ENCODE measurements around the gene SGPP2. TPM values are rescaled to one million over a fixed set of nuclear protein-coding genes. Genes with fewer than 3 reads are reported as not detected.

The SGPP2 gene
- total RNA-seq, 1 donor from 2014 or later: 9.7 TPM

GRCh38 chr2:222606306-222606705, 182.0 kb downstream of the SGPP2 start:
- TF ChIP-seq CTCF (conservative IDR thresholded peaks at IDR 0.05; ENCODE audit: low read depth, low read length): no peak
- H3K4me3 ChIP-seq (ENCODE audit: low read depth, low read length): no peak overlapping the region
- no peak for DNase-seq (ENCODE audit: low read depth)

GRCh38 chr2:222608081-222608480, 183.7 kb downstream of the SGPP2 start:
- H3K4me3 ChIP-seq (ENCODE audit: low read depth, low read length): no peak overlapping the region
- no peak for DNase-seq (ENCODE audit: low read depth)
- no peak for TF ChIP-seq CTCF (conservative IDR thresholded peaks at IDR 0.05; ENCODE audit: low read depth, low read length)

- no peak for TF ChIP-seq CTCF (conservative IDR thresholded peaks at IDR 0.05; ENCODE audit: low read depth, low read length)
- H3K4me3 ChIP-seq (ENCODE audit: low read depth, low read length): no peak overlapping the region
- DNase-seq (ENCODE audit: low read depth): no peak
Measured at GRCh38 chr2:222609381-222609780, 185.0 kb downstream of the SGPP2 start.

Other genes starting within 250 kb of the SGPP2 start
- not detected in 2 replicates for gene PAX3, start 125.5 kb upstream of the SGPP2 start, total RNA-seq
- 18.3 and 34.8 TPM in 2 replicates for gene FARSB, start 231.5 kb downstream of the SGPP2 start, total RNA-seq
- not detected in 2 replicates for gene MOGAT1, start 247.1 kb downstream of the SGPP2 start, total RNA-seq